Naive thymus-derived CD8-positive, alpha-beta T cell (primary cell): Measurements from ENCODE around the gene NACAD. TPM values are rescaled to one million over a fixed set of nuclear protein-coding genes. Genes with fewer than 3 reads are reported as not detected.
A peak's percentile ranks its signal among the peaks of the same experiment; 100 is the strongest.

ENCODE experiments used
- ATAC-seq, 2 donors: fragments of 150-1000 bp; cut with Tn5 transposase in 1 of 2; sonication (Bioruptor Pico), chemical (Tn5 transposase) in 1 of 2; 1 replicate in 1 of 2; 2 replicates in 1 of 2; pipeline ENCODE4 v1.10.0; 2021; ENCODE audit warnings: mild to moderate bottlenecking in 2 of 2, moderate library complexity in 2 of 2
- POLR2A ChIA-PET: fragments of 350-600 bp; sonication (Branson Sonifier 250); formaldehyde crosslinking; loops from one replicate; lab custom pipeline; 2021; ENCODE audit warnings: antibody characterized with exemption; lab: Charles Lee
- DNase-seq, 10 donors: peaks; one replicate each; pipeline versions ENCODE4 v3.0.0 to v3.0.0-alpha.2; 2020 to 2022
- H3K27ac Mint-ChIP-seq, 10 donors: one replicate each; pipeline ENCODE4 v1.8.0; 2020 to 2022; ENCODE audit warnings: mild to moderate bottlenecking in 10 of 10, mixed read lengths in 10 of 10, moderate library complexity in 4 of 10, inconsistent platforms in 1 of 10
- H3K27me3 Mint-ChIP-seq, 5 donors: one replicate each; pipeline ENCODE4 v1.8.0; 2021 to 2022; ENCODE audit warnings: mixed read lengths in 5 of 5
- H3K36me3 Mint-ChIP-seq, 3 donors: one replicate each; pipeline ENCODE4 v1.8.0; 2020 to 2022; ENCODE audit warnings: mixed read lengths in 3 of 3, mild to moderate bottlenecking in 2 of 3, inconsistent platforms in 1 of 3
- H3K4me1 Mint-ChIP-seq, 4 donors: one replicate each; pipeline ENCODE4 v1.8.0; 2021 to 2022; ENCODE audit warnings: mixed read lengths in 4 of 4
- H3K4me3 Mint-ChIP-seq, 10 donors: one replicate each; pipeline ENCODE4 v1.8.0; 2020 to 2022; ENCODE audit warnings: mild to moderate bottlenecking in 10 of 10, mixed read lengths in 10 of 10, moderate library complexity in 6 of 10, inconsistent platforms in 1 of 10
- H3K9me3 Mint-ChIP-seq, 9 donors: one replicate each; pipeline ENCODE4 v1.8.0; 2020 to 2022; ENCODE audit warnings: mixed read lengths in 9 of 9, mild to moderate bottlenecking in 3 of 9, inconsistent platforms in 1 of 9, moderate library complexity in 1 of 9
- polyA plus RNA-seq, 3 donors: library from polyadenylated mRNA; unstranded; fragments of 300-500 nt; fragmentation: Illumina TruSeq; gene quantifications; one replicate each; pipeline ENCODE4 v1.2.3, GENCODE V29; 2021
- total RNA-seq, 8 experiments: library from RNA in 2 of 8; stranded (reverse) in 2 of 8; gene quantifications; one replicate each; pipeline ENCODE4 v1.2.3 and lab custom pipeline; 2021 to 2026

Gene NACAD
- total and polyA plus RNA-seq, 5 experiments from 2014 or later = 0.06 to 0.16 (median 0.15) TPM

DNA sequence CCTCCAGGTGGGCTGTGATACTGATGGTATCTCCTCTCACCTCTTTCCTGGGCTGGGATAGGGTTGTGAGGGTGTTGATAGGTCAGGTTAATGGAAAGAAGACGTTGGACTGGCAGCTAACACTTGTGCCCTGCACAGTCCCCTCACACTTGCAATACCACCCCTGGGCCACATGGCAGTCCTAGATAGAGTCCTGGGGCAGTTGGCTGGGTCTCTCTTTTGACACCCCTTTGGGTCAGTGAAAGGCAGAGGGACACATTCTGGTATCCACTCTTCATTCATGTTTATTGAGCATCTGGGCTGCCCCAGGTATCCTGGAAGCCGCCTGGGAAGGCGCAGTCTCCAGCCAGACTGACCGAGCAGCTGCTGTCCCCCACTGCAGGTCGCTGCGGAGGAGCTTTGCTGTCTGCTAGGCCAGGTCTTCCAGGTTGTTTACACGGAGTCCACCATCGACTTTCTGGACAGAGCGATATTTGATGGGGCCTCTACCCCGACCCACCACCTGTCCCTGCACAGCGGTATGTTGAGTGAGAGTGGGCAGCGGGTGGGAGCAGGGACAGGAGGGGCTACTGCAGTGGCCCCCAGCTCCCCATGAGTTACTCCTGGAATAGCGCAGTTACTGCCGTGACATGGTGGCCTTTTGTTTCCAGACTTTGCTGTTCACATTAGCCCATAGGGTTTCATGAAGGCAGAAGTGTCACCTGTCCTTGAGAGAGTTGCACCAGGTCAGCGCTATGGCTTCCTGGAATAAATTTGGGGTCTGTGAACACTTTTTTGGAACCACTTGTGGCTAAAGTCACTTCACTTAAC lies 19.1 kb downstream of the NACAD start:
- Mint-ChIP-seq H3K9me3 (no peaks in the 10 kb centered on the region), H3K4me1 (peaks cover 20 to 46% (median 38%) of the 10 kb centered on the region in 4 donors), H3K27me3 (no peaks in the 10 kb centered on the region), H3K36me3 (peaks cover 5 to 95% (median 6%) of the 10 kb centered on the region in 3 donors), H3K4me3 (no peak overlapping the region), H3K27ac (peak overlapping the region in 6 of 10 donors; percentile 10 to 66 (median 37))
- no peak for DNase-seq
- POLR2A ChIA-PET = interaction anchor here (1.0 to 1.1 kb wide), 2 partner anchors 42 to 95 kb away, joined by 3 to 4 read pairs; partner anchors contain the start of gene TBRG4
- no peak for ATAC-seq

DNA sequence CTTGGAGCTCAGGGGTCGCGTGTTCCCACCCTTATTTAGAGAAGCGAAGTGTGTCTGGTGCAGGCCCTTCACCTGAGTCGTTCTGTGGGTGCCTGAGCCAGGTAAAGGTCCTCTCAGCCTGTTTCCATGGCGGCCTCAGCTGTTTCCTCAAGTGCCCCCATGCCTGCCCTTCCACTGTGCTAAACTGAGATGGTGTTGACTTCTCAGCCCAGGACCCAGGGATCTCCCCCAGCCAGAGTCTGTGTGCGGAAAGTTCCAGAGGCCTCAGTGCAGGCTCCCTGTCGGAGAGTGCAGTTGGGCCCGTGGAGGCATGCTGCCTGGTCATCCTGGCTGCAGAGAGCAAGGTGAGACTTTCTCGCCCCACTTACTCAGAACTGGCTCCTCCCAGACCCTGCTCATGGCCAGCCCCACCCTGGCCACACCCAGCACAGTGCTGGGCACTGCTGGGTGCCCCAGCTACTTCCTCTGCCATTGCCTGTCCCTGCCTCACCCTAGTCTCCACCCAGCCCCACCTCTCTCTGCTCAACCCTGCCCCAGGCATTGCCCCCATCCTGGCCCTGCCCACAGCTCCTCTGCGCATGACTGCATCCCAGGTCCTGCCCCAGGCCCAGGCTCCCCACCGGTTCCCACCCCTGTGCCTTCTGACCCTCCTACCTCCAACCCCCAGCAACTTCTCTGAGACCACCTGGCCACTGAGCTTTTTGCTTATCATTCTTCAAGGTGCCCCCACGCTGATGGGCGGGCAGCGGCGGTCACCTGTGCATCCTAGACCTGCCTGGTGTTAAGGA lies 20.3 kb downstream of the NACAD start:
- no peaks in the 10 kb centered on the region for H3K9me3 Mint-ChIP-seq
- H3K4me3 Mint-ChIP-seq = no peak overlapping the region
- H3K27me3 Mint-ChIP-seq = no peaks in the 10 kb centered on the region
- peak overlapping the region in 6 of 10 donors; percentile 21 to 73 (median 46) for H3K27ac Mint-ChIP-seq
- POLR2A ChIA-PET = no interaction called here
- no peak for DNase-seq
- ATAC-seq = no peak
- H3K36me3 Mint-ChIP-seq = peaks cover 2 to 95% (median 6%) of the 10 kb centered on the region in 3 donors
- H3K4me1 Mint-ChIP-seq = peaks cover 21 to 55% (median 43%) of the 10 kb centered on the region in 4 donors

DNA sequence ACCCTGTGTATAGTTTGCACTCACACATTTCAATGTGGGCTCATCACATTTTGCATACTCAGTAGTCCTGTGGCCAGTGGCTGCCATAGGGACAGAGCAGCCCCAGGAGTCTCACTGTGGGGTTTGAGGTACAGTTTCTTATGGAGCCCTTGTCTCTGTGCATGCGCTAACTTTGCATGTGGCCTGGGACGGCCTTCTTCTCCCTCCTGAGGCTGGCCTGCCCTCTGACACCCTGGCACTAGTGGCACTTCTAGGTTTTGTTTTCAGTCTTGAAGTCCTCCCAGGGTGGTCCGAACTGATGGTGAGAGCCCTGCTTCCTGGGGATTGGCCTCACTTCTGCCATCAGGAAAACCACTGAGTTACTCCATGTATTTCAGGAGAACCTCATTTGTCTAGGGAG lies 21.2 kb downstream of the NACAD start:
- Mint-ChIP-seq H3K27ac (peak overlapping the region in 5 of 10 donors; percentile 19 to 47 (median 32)), H3K9me3 (no peaks in the 10 kb centered on the region), H3K27me3 (no peaks in the 10 kb centered on the region), H3K36me3 (peaks cover 2 to 95% (median 6%) of the 10 kb centered on the region in 3 donors), H3K4me1 (peaks cover 17 to 54% (median 46%) of the 10 kb centered on the region in 4 donors), H3K4me3 (no peak overlapping the region)
- ATAC-seq = no peak
- no peak for DNase-seq
- POLR2A ChIA-PET = interaction anchor here (0.6 kb wide), 1 partner anchor 33 kb away, joined by 3 read pairs; no protein-coding TSS in a partner anchor

DNA sequence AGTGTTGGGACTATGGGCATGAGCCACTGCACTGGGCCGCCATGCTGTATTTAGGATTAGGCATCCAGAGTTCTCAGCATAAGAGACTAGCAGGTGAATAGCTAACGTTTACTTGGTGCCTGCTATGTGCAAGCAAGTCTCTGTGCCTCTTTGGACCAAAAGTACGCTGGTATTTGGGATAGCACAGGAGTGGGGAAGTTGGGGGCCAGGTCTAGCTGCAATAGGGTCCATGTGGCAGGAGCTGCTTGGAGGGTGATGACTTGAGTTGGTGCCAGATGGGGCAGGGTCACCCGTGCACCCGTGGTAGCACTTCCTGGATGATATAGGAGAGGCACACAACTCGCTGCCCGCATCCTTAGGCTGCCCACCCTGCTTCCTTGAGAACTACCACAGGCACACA lies 22.4 kb downstream of the NACAD start:
- H3K4me3 Mint-ChIP-seq = no peak overlapping the region
- H3K27ac Mint-ChIP-seq = peak overlapping the region in 7 of 10 donors; percentile 17 to 63 (median 50)
- H3K36me3 Mint-ChIP-seq = peaks cover 0 to 95% (median 5%) of the 10 kb centered on the region in 3 donors
- no peaks in the 10 kb centered on the region for H3K9me3 Mint-ChIP-seq
- DNase-seq = no peak
- POLR2A ChIA-PET = interaction anchor here (0.9 to 1.1 kb wide), 2 partner anchors 44 to 65 kb away, joined by 3 to 4 read pairs; no protein-coding TSS in a partner anchor
- no peak for ATAC-seq
- H3K27me3 Mint-ChIP-seq = no peaks in the 10 kb centered on the region
- peaks cover 22 to 65% (median 47%) of the 10 kb centered on the region in 4 donors for H3K4me1 Mint-ChIP-seq

DNA sequence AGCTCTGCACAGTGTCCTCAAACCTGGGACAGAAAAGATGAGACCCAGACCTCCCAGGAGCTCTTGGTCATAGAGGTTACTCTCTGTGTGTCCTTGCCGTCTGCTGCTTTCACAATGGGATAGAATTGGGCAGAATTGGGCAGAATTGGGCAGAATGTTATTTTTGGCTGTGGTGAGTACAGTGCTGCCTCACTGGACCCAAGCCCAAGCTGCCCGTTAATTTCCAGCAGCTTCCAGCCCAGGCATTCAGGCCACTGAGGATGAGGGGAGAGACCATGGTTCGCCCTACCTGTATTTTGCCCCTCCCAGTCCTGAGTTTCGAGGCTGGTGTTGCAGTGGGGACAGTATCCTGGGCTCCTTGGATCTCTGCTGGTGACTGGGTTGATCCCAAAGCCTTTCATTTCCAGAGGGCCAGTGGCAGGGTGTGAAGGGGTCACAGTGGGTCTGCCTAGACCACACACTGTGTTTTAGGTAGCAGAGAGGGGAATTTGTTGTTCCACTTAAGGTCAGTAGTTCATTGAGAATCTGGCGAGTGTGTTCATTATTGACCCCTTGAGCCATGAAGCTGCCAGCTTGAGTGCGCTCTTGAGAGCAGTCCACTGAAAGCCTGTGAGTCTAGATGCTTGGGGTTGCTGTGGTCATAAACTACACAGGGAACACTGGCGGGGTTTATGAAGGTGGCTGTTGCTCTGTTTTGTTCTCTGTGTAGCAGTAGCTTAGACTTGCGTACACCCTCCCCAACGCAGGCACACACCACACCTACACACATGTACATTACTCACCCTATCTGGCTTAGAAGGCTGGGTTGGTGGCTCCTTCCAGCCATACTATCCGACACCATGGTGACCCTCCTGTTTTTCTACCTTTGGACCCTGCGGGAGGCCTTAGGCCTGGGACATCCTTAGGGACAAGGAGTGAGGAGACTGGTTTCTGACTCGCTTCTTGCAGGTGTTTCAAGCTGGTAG lies 23.5 kb downstream of the NACAD start:
- Mint-ChIP-seq H3K4me1 (peaks cover 31 to 72% (median 58%) of the 10 kb centered on the region in 4 donors), H3K27me3 (no peaks in the 10 kb centered on the region), H3K4me3 (no peak overlapping the region), H3K9me3 (no peaks in the 10 kb centered on the region), H3K36me3 (peaks cover 3 to 98% (median 4%) of the 10 kb centered on the region in 3 donors), H3K27ac (peak overlapping the region in 8 of 10 donors; percentile 5 to 80 (median 60))
- ATAC-seq = no peak
- POLR2A ChIA-PET = interaction anchor here (0.9 to 1.7 kb wide), 3 partner anchors 38 to 64 kb away, joined by 3 to 6 read pairs (median 4); no protein-coding TSS in a partner anchor
- DNase-seq = no peak

DNA sequence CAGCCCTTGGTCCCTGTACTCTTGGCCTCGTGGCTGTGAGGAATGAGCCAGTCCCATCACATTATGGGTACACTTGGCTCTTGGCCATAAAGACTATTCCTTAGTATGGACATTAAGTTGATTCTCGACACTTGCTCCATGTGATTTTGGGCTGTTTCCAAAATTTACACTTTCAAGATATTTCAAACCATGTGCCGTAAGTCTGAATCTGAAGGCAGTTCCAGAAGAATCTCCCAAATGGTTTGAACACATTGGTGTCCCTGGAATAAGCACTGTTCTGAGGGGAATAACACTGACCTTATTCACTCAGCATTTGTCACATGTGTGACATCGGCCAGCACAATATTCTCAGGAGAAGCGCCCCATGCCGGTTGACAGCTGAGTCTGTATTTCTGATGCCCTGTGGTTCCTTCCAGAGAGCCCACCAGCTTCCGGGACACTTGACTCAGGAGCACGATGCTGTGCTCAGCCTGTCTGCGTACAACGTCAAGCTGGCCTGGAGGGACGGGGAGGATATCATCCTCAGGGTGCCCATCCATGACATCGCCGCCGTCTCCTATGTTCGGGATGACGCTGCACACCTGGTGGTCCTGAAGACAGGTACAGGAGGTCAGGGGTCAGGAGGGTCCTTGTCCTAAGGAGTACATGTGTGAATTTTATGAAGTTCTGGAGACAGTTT lies 24.6 kb downstream of the NACAD start:
- peak overlapping the region in 1 of 10 donors; percentile 1 for H3K4me3 Mint-ChIP-seq
- H3K27me3 Mint-ChIP-seq = no peaks in the 10 kb centered on the region
- POLR2A ChIA-PET = interaction anchor here (1.0 to 1.7 kb wide), 2 partner anchors 29 to 37 kb away, joined by 3 to 6 read pairs; no protein-coding TSS in a partner anchor
- H3K36me3 Mint-ChIP-seq = peaks cover 4 to 96% (median 4%) of the 10 kb centered on the region in 3 donors
- no peak for DNase-seq
- no peak for ATAC-seq
- H3K9me3 Mint-ChIP-seq = no peaks in the 10 kb centered on the region
- H3K4me1 Mint-ChIP-seq = peaks cover 33 to 74% (median 65%) of the 10 kb centered on the region in 4 donors
- H3K27ac Mint-ChIP-seq = peak overlapping the region in 6 of 10 donors; percentile 7 to 72 (median 52)

DNA sequence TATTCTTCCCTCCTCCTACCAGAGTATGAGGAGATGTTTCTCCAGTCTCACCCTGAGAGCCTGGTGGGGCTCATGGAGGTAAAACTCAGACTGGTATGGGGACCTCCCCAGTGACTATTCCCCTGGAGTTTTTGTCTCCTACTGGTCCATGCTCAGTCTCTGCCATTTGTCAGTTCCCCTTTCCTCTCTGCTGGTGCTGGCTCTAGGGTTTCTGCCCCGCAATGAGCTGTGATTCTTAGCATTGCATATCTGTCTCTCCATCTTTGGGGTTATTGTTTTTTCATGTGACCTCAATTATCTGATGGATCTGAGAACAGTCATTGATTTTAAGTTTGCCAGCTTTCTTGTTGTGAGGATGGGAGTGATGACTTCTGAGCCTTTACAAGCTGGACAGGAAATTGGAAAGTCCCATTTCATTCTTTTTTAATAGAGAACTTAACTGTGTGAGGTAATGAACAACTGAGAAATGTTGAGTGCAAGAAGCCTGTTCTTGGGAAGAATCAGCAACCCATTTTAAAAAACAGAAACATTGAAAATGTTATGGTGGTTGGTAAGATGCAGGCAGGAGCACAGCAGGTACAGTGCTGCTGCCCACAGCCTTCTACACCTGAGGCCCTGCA lies 26.9 kb downstream of the NACAD start:
- Mint-ChIP-seq H3K36me3 (peaks cover 4 to 89% (median 4%) of the 10 kb centered on the region in 3 donors), H3K27ac (peak overlapping the region in 9 of 10 donors; percentile 25 to 91 (median 73)), H3K9me3 (no peaks in the 10 kb centered on the region), H3K27me3 (no peaks in the 10 kb centered on the region), H3K4me3 (peak overlapping the region in 3 of 10 donors; percentile 4 to 22 (median 8)), H3K4me1 (peaks cover 35 to 83% (median 70%) of the 10 kb centered on the region in 4 donors)
- POLR2A ChIA-PET = no interaction called here
- DNase-seq (no peak), ATAC-seq (no peak)

DNA sequence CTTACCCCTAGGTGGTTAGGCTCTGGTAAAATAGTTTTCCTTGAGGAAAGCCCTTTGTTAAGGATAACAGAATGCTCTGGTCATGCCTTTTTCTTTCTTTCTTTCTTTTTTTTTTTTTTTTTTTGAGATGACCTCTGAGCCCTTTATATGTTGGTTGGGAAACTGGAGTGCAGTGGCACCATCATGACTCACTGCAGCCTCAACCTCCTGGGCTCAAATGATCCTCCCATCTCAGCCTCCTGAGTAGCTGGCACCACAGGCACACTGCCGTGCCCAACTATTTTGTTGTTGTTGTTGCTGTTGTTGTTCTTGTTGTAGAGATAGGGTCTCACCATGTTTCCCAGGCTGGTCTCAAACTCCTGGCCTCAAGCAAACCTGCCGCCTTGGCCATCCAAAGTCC lies 27.4 kb downstream of the NACAD start:
- no peak for DNase-seq
- Mint-ChIP-seq H3K27me3 (no peaks in the 10 kb centered on the region), H3K9me3 (no peaks in the 10 kb centered on the region), H3K4me1 (peaks cover 35 to 84% (median 71%) of the 10 kb centered on the region in 4 donors), H3K4me3 (peak overlapping the region in 3 of 10 donors; percentile 8 to 31 (median 22)), H3K27ac (peak overlapping the region in 9 of 10 donors; percentile 25 to 91 (median 63)), H3K36me3 (peaks cover 4 to 86% (median 4%) of the 10 kb centered on the region in 3 donors)
- no peak for ATAC-seq
- POLR2A ChIA-PET = no interaction called here

DNA sequence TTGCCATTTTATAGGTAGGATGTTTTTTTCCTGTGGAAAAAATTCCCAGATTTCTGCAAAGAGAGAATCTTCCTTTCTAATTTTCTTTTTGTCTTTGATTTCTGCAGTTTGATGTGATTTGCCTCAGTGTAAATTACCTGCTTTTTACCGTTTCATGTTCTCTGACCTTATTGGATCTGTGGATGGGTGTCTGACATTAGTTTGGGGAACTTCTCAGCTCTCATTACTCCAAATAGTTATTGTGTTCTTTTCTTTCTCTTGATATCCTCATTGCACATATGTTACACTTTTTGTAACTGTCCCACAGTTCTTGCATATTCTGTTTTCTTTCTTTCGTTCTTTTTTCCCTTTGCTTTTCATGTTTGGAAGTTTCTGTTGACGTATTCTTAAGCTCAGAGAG lies 28.5 kb downstream of the NACAD start:
- no peak for ATAC-seq

DNA sequence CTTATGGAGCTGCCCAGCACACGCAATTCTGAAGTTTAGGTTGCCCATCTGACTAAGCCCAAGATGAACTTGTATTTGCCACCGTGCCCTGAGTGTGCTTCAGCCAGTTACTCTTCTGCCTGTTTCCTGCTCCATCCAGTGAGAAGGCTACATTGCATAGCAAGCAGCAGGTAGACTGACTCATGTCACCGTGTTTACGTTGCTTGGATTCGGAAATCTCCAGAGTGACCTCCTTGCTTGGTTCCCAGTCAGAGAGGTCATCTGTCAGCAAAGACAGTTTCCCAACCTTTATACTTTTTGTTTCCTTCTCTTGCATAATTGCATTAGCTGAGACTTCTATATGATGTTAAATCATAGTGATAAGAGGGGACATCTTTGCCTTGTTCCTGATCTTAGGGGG lies 30.9 kb downstream of the NACAD start:
- H3K27ac Mint-ChIP-seq = peak overlapping the region; percentile 5 to 87 (median 64)
- H3K4me1 Mint-ChIP-seq = peaks cover 46 to 97% (median 83%) of the 10 kb centered on the region in 4 donors
- POLR2A ChIA-PET = interaction anchor here (0.6 kb wide), 1 partner anchor 31 kb away, joined by 4 read pairs; no protein-coding TSS in a partner anchor
- H3K9me3 Mint-ChIP-seq = no peaks in the 10 kb centered on the region
- H3K4me3 Mint-ChIP-seq = peak overlapping the region in 3 of 10 donors; percentile 3 to 43 (median 6)
- peaks cover 4 to 82% (median 13%) of the 10 kb centered on the region in 3 donors for H3K36me3 Mint-ChIP-seq
- DNase-seq = no peak
- H3K27me3 Mint-ChIP-seq = no peaks in the 10 kb centered on the region
- ATAC-seq = no peak

More for the DNA sequence above, 28.5 kb downstream of the NACAD start:
- peaks cover 4 to 84% (median 9%) of the 10 kb centered on the region in 3 donors for H3K36me3 Mint-ChIP-seq
- no peaks in the 10 kb centered on the region for H3K9me3 Mint-ChIP-seq
- DNase-seq = no peak
- H3K4me3 Mint-ChIP-seq = peak overlapping the region in 6 of 10 donors; percentile 1 to 65 (median 31)
- H3K4me1 Mint-ChIP-seq = peaks cover 33 to 87% (median 73%) of the 10 kb centered on the region in 4 donors
- POLR2A ChIA-PET = no interaction called here
- peak overlapping the region; percentile 4 to 91 (median 76) for H3K27ac Mint-ChIP-seq
- H3K27me3 Mint-ChIP-seq = no peaks in the 10 kb centered on the region
